ENCODE measurements around the gene PLA2R1. TPM values are rescaled to one million over a fixed set of nuclear protein-coding genes. Genes with fewer than 3 reads are reported as not detected.

Gene PLA2R1
- polyA plus RNA-seq, 2 of the 4 experiments (the other 2 are of a cell fraction), result 3.3 to 6.8 TPM

- H3K4me3 ChIP-seq, result no peak overlapping the region
- H3K4me2 ChIP-seq, result no peak overlapping the region
- ChIA-PET POLR2A (no interaction called here), CTCF (no interaction called here)
- DNase-seq (ENCODE audit: low read depth in 1 of 2, low spot score in 1 of 2), result no peak
- H3K27ac ChIP-seq, result no peak overlapping the region
- no peak for TF ChIP-seq CBX2 (IDR thresholded peaks at IDR 0.05; ENCODE audit: borderline replicate concordance, low read depth)
- TF ChIP-seq FOSB (CRISPR knock-in tag; IDR thresholded peaks at IDR 0.05), result no peak
- TF ChIP-seq PBX3 (IDR thresholded peaks at IDR 0.05), result no peak
- TF ChIP-seq BCL3 (IDR thresholded peaks at IDR 0.05), result no peak
- TF ChIP-seq TP53 (CRISPR knock-in tag; IDR thresholded peaks at IDR 0.05), result no peak
- no peak for TF ChIP-seq NPAS2 (CRISPR knock-in tag; IDR thresholded peaks at IDR 0.05; ENCODE audit: borderline replicate concordance)
- TF ChIP-seq KDM1A (IDR thresholded peaks at IDR 0.05; ENCODE audit: low read depth), result no peak
- TF ChIP-seq HOXB13 (CRISPR knock-in tag; IDR thresholded peaks at IDR 0.05; ENCODE audit: low read depth), result no peak
- no peak for TF ChIP-seq NFE2L2 (conservative IDR thresholded peaks at IDR 0.05; ENCODE audit: low read length)
- TF ChIP-seq ZFP36 (IDR thresholded peaks at IDR 0.05; ENCODE audit: borderline replicate concordance, partially characterized antibody), result no peak
- TF ChIP-seq HOXB5 (CRISPR knock-in tag; IDR thresholded peaks at IDR 0.05), result no peak
- TF ChIP-seq ZC3H11A (IDR thresholded peaks at IDR 0.05), result no peak
- TF ChIP-seq MAFK (IDR thresholded peaks at IDR 0.05; ENCODE audit: partially characterized antibody), result no peak
- no peak for TF ChIP-seq CHD2 (IDR thresholded peaks at IDR 0.05; ENCODE audit: low read length, partially characterized antibody)
- no peak for TF ChIP-seq JUNB (IDR thresholded peaks at IDR 0.05)
- no peak for TF ChIP-seq RFX5 (IDR thresholded peaks at IDR 0.05)
- H3K9me3 ChIP-seq, result peaks cover 8% of the 10 kb centered on the region; the same call in 1 of the 3 replicates
- no peaks in the 10 kb centered on the region for H3K4me1 ChIP-seq
- no peak for FAIRE-seq
- ATAC-seq, result no peak
- WGBS (ENCODE audit: missing lambda C conversion rate), result 72% methylated on average over 2 of the region's 2 CpGs
These were observed 42.9 kb downstream of the PLA2R1 start for GRCh38 chr2:160019374-160020090.

DNA sequence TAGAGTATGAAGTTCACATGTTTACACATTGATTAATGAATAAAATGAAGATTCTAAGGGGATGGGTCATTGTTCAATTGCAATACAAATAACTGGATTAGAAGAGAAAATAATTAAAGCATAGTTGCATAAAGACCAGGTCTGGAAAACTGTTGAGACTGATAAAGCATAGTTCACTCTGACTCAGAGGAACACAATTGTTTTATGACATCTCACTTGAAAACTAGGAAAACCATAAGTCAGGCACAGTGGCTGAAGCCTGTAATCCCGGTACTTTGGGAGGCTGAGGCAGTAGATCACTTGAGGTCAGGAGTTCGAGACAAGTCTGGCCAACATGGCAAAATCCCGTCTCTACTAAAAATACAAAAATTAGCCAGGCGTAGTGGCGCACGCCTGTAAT, 46.7 kb downstream of the PLA2R1 start:
- H3K4me1 ChIP-seq, result no peaks in the 10 kb centered on the region
- ChIA-PET POLR2A (no interaction called here), CTCF (interaction anchor here (0.6 to 1.3 kb wide), 2 partner anchors 43 to 83 kb away, joined by 3 read pairs; no protein-coding TSS in a partner anchor)
- FAIRE-seq (no peak), ATAC-seq (no peak), DNase-seq (ENCODE audit: low read depth in 1 of 2, low spot score in 1 of 2) (no peak)
- no peak overlapping the region for H3K27ac ChIP-seq
- no peak overlapping the region for H3K4me2 ChIP-seq
- H3K9me3 ChIP-seq, result no peaks in the 10 kb centered on the region
- 70% methylated on average over 6 of the region's 6 CpGs for WGBS (ENCODE audit: missing lambda C conversion rate)
- H3K4me3 ChIP-seq, result no peak overlapping the region
- TF ChIP-seq RARB (CRISPR knock-in tag; IDR thresholded peaks at IDR 0.05), result no peak
- TF ChIP-seq FOXS1 (CRISPR knock-in tag; IDR thresholded peaks at IDR 0.05), result no peak
- no peak for TF ChIP-seq CBX2 (IDR thresholded peaks at IDR 0.05; ENCODE audit: borderline replicate concordance, low read depth)
- no peak for TF ChIP-seq HDAC2 (IDR thresholded peaks at IDR 0.05)
- no peak for TF ChIP-seq SREBF2 (IDR thresholded peaks at IDR 0.05)
- TF ChIP-seq, protein P1, sequence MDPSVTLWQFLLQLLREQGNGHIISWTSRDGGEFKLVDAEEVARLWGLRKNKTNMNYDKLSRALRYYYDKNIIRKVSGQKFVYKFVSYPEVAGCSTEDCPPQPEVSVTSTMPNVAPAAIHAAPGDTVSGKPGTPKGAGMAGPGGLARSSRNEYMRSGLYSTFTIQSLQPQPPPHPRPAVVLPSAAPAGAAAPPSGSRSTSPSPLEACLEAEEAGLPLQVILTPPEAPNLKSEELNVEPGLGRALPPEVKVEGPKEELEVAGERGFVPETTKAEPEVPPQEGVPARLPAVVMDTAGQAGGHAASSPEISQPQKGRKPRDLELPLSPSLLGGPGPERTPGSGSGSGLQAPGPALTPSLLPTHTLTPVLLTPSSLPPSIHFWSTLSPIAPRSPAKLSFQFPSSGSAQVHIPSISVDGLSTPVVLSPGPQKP (IDR thresholded peaks at IDR 0.05; ENCODE audit: low read depth, low read length), result no peak
- no peak for TF ChIP-seq JUN (IDR thresholded peaks at IDR 0.05)
- TF ChIP-seq ZC3H11A (IDR thresholded peaks at IDR 0.05), result no peak

Measured in A549 (cell line).